Endothelial cell of umbilical vein (primary cell): Measurements from ENCODE around the gene REM2. TPM values are rescaled to one million over a fixed set of nuclear protein-coding genes. Genes with fewer than 3 reads are reported as not detected.

Experiments
- BruUV-seq: library from RNA; stranded (reverse); fragments of 400-500 nt; replicated peaks from 2 replicates; lab custom pipeline; 2021; lab: Mats Ljungman, UMichigan
- CTCF ChIA-PET: fragments of 300-600, 350-600 bp; sonication (Branson Sonifier 250); formaldehyde crosslinking; loops from one replicate; lab custom pipeline; 2021; ENCODE audit warnings: antibody characterized with exemption, inconsistent platforms; lab: Charles Lee
- POLR2A ChIA-PET: fragments of 300-600, 350-600 bp; sonication (Branson Sonifier 250); formaldehyde crosslinking; loops from one replicate; lab custom pipeline; 2021; ENCODE audit warnings: antibody characterized with exemption, inconsistent platforms; lab: Charles Lee
- DNase-seq: peaks from one replicate; pipeline ENCODE4 v3.0.0-alpha.2; 2011; ENCODE audit warnings: low read depth, low spot score
- FAIRE-seq: peaks from 2 replicates; lab custom pipeline; 2011; peaks lifted over from hg19 to GRCh38; lab: Jason Lieb, UNC
- H2AFZ ChIP-seq: 2 replicates; pipeline ENCODE4 v1.6.0; 2012; ENCODE audit warnings: low read depth, low read length, control low read depth, inconsistent platforms
- H3K27ac ChIP-seq: 2 replicates; pipeline ENCODE4 v1.5.1; 2011; ENCODE audit warnings: low read depth, mild to moderate bottlenecking, control low read depth, low read length, moderate library complexity; ENCODE audit not compliant: insufficient read depth
- H3K27me3 ChIP-seq, 2 experiments: 2 replicates each; pipeline versions ENCODE4 v1.6.0 to v1.6.1; 2011; ENCODE audit warnings: low read length in 2 of 2, mixed read lengths in 1 of 2; ENCODE audit not compliant: control insufficient read depth in 2 of 2, insufficient read depth in 2 of 2
- H3K36me3 ChIP-seq, 2 experiments: 2 replicates in 1 of 2; 3 replicates in 1 of 2; pipeline ENCODE4 v1.5.1; 2011; ENCODE audit warnings: low read length in 2 of 2, mild to moderate bottlenecking in 1 of 2, moderate library complexity in 1 of 2; ENCODE audit not compliant: control insufficient read depth in 2 of 2, insufficient read depth in 2 of 2; ENCODE audit errors: extremely low read depth in 1 of 2
- H3K4me1 ChIP-seq: 3 replicates; pipeline ENCODE4 v1.5.1; 2011; ENCODE audit warnings: mild to moderate bottlenecking, low read length; ENCODE audit not compliant: control insufficient read depth, insufficient read depth; ENCODE audit errors: extremely low read depth
- H3K4me2 ChIP-seq: 2 replicates; pipeline ENCODE4 v1.6.1; 2011; ENCODE audit warnings: low read length, control low read depth, mixed read lengths; ENCODE audit not compliant: insufficient read depth
- H3K4me3 ChIP-seq, 3 experiments: fragments of 200-600 bp in 1 of 3; sonication (generic), shearing (Covaris generic) in 1 of 3; replicated peaks in 1 of 3; 2 replicates each; pipeline ENCODE4 v1.5.1; 2011 to 2016; ENCODE audit warnings: control low read depth in 3 of 3, low read length in 3 of 3, mild to moderate bottlenecking in 2 of 3, inconsistent platforms in 1 of 3, low read depth in 1 of 3, moderate library complexity in 1 of 3; ENCODE audit not compliant: insufficient read depth in 1 of 3
- H3K79me2 ChIP-seq: 2 replicates; pipeline ENCODE4 v1.6.0; 2012; ENCODE audit warnings: low read length, inconsistent platforms; ENCODE audit not compliant: control insufficient read depth, insufficient read depth
- H3K9ac ChIP-seq: replicated peaks from 2 replicates; pipeline ENCODE3; 2011; ENCODE audit warnings: low read length, control low read depth; ENCODE audit not compliant: insufficient read depth; ENCODE audit errors: extremely low read depth
- H3K9me1 ChIP-seq: replicated peaks from 3 replicates; pipeline ENCODE4 v1.6.0; 2011; ENCODE audit warnings: mild to moderate bottlenecking, low read length; ENCODE audit not compliant: control insufficient read depth, insufficient read depth; ENCODE audit errors: extremely low read depth
- H3K9me3 ChIP-seq: replicated peaks from 2 replicates; pipeline ENCODE4 v1.5.1; 2012; ENCODE audit warnings: low read length, inconsistent platforms; ENCODE audit not compliant: control insufficient read depth, insufficient read depth
- H4K20me1 ChIP-seq: replicated peaks from 2 replicates; pipeline ENCODE3; 2011; ENCODE audit warnings: mild to moderate bottlenecking, low read length; ENCODE audit not compliant: control insufficient read depth, insufficient read depth; ENCODE audit errors: extremely low read depth
- EZH2 ChIP-seq: IDR thresholded peaks from 2 replicates; pipeline ENCODE4 v1.6.1; 2012; ENCODE audit warnings: borderline replicate concordance, low read depth, mild to moderate bottlenecking, moderate library complexity, low read length, inconsistent platforms; ENCODE audit not compliant: severe bottlenecking
- FOS ChIP-seq: IDR thresholded peaks from 2 replicates; pipeline ENCODE4 v1.6.1; 2011; ENCODE audit warnings: mild to moderate bottlenecking, low read length, moderate library complexity, borderline replicate concordance; ENCODE audit not compliant: insufficient read depth
- GATA2 ChIP-seq: IDR thresholded peaks from 2 replicates; pipeline ENCODE4 v1.7.0; 2011; ENCODE audit warnings: low read depth, mild to moderate bottlenecking, moderate library complexity, mixed read lengths, low read length; ENCODE audit not compliant: insufficient read length, insufficient read depth
- POLR2A ChIP-seq: IDR thresholded peaks from 2 replicates; pipeline ENCODE4 v1.6.1; 2012; ENCODE audit warnings: low read depth, mild to moderate bottlenecking, control low read depth, low read length
- POLR2AphosphoS5 ChIP-seq: IDR thresholded peaks from 2 replicates; pipeline ENCODE4 v1.6.1; 2012; ENCODE audit warnings: low read depth, mild to moderate bottlenecking, control low read depth, low read length, moderate library complexity; ENCODE audit not compliant: insufficient read depth
- dilution Hi-C: fragments of 300-500 bp; cut with MboI; formaldehyde crosslinking; loops from one replicate; pipeline ENCODE4 v1.15.0; 2019; ENCODE audit warnings: low sequenced_read_pairs; ENCODE audit not compliant: extremely low pct_ligation_motif_present
- intact Hi-C: fragments of 100-400 bp; cut with micrococcal nuclease; formaldehyde crosslinking; loops from one replicate; pipeline ENCODE4 v1.10.0; 2022
- polyA plus RNA-seq, 4 experiments: library from polyadenylated mRNA; depleted of rRNA in 3 of 4; stranded (reverse) in 3 of 4; unstranded in 1 of 4; fragments of >200 nt; gene quantifications; 2 replicates each; pipeline versions ENCODE4 v1.2.1 to v1.2.3, GENCODE V29; 2011 to 2012; ENCODE audit warnings: missing spikeins in 1 of 4
- total RNA-seq: library from RNA; stranded (reverse); gene quantifications from 2 replicates; pipeline ENCODE4 v1.2.3, GENCODE V29; 2021
- TF ChIP-seq, protein P1 (sequence below), 2 donors: IDR thresholded peaks; 1 replicate in 1 of 2; 2 replicates in 1 of 2; pipeline ENCODE4 v1.5.1; 2011; ENCODE audit warnings: low read length in 2 of 2, mild to moderate bottlenecking in 2 of 2, moderate library complexity in 2 of 2, control low read depth in 1 of 2, inconsistent platforms in 1 of 2, low read depth in 1 of 2; ENCODE audit not compliant: insufficient read depth in 1 of 2; ENCODE audit errors: extremely low read depth in 1 of 2

Gene REM2
- total and polyA plus RNA-seq, 2 donors (not counting 3 experiments of a cell fraction or from before 2014, with no cell fraction given): 0.33 TPM; not detected in 1

DNA sequence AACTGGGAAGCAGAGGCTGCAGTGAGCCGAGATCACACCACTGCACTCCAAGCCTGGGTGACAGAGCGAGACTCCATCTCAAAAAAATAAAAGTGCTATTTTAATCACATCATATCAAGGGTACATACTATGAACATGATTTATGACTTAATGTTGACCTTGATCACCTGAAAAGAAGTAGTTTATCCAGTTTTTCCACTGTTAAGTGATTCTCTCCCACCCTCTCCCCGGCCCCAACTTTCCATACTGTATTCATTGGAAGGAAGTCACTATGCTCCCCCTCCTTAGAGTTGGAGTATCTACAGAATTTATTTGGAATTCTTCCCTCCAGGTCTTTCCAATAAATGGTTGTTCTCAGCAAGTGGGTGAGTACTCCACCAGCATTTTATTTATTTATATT, 49.1 kb downstream of the REM2 start:
- TF ChIP-seq, protein P1, sequence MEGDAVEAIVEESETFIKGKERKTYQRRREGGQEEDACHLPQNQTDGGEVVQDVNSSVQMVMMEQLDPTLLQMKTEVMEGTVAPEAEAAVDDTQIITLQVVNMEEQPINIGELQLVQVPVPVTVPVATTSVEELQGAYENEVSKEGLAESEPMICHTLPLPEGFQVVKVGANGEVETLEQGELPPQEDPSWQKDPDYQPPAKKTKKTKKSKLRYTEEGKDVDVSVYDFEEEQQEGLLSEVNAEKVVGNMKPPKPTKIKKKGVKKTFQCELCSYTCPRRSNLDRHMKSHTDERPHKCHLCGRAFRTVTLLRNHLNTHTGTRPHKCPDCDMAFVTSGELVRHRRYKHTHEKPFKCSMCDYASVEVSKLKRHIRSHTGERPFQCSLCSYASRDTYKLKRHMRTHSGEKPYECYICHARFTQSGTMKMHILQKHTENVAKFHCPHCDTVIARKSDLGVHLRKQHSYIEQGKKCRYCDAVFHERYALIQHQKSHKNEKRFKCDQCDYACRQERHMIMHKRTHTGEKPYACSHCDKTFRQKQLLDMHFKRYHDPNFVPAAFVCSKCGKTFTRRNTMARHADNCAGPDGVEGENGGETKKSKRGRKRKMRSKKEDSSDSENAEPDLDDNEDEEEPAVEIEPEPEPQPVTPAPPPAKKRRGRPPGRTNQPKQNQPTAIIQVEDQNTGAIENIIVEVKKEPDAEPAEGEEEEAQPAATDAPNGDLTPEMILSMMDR (IDR thresholded peaks at IDR 0.05; ENCODE audit: extremely low read depth in 1 of 2, insufficient read depth in 1 of 2, low read depth in 1 of 2, low read length in 2 of 2): no peak
- no peak for TF ChIP-seq FOS
- no peak for TF ChIP-seq POLR2AphosphoS5
- TF ChIP-seq GATA2: no peak
- TF ChIP-seq EZH2: no peak
- TF ChIP-seq POLR2A: no peak
- H3K9me1 ChIP-seq: no peaks in the 10 kb centered on the region
- FAIRE-seq (no peak), DNase-seq (no peak)
- no peaks in the 10 kb centered on the region for H3K36me3 ChIP-seq
- intact Hi-C loops: loop anchor here (5.0 kb wide), 1 partner anchor 1180 kb away; the partner anchor contains the start of genes DCAF11 and NRL
- no peaks in the 10 kb centered on the region for H3K27me3 ChIP-seq
- dilution Hi-C loops: no loop called here
- no peak overlapping the region for H3K27ac ChIP-seq
- ChIA-PET POLR2A (no interaction called here), CTCF (interaction anchor here (1.3 kb wide), 1 partner anchor 137 kb away, joined by 3 read pairs; no protein-coding TSS in a partner anchor)
- H3K4me2 ChIP-seq: no peak overlapping the region
- H3K4me3 ChIP-seq: no peak overlapping the region
- no peak overlapping the region for H2AFZ ChIP-seq
- H3K9ac ChIP-seq: no peak overlapping the region
- peaks cover 16% of the 10 kb centered on the region for H3K79me2 ChIP-seq
- H3K4me1 ChIP-seq: peaks cover 16% of the 10 kb centered on the region
- no peaks in the 10 kb centered on the region for H3K9me3 ChIP-seq
- BruUV-seq: no TSS peak
- H4K20me1 ChIP-seq: no peaks in the 10 kb centered on the region

DNA sequence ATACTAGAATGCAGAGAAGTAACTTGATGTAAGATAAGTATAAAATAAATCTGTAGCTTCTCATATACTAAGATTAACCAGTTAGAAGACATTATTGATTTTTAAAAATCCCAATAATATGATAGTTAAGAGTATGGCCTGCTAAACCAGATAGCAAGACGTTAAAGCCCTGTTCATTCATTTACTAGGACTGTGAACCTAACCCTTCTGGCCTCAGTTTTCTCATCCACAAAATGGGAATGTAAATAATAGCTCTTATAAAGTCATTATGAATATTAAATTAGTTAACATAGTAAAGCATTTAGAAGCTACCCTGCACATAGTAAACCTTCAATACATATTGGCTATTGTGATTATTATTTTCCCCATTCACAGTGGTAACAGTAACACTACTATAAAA, 52.1 kb downstream of the REM2 start:
- H3K27me3 ChIP-seq: no peaks in the 10 kb centered on the region
- no peaks in the 10 kb centered on the region for H3K36me3 ChIP-seq
- BruUV-seq: no TSS peak
- H4K20me1 ChIP-seq: no peaks in the 10 kb centered on the region
- no peaks in the 10 kb centered on the region for H3K79me2 ChIP-seq
- ChIA-PET POLR2A (no interaction called here), CTCF (interaction anchor here (0.6 to 2.2 kb wide), 3 partner anchors 21 to 51 kb away, joined by 3 to 5 read pairs (median 3); partner anchors contain the start of gene HAUS4)
- DNase-seq: no peak
- no peak overlapping the region for H2AFZ ChIP-seq
- no peak overlapping the region for H3K4me3 ChIP-seq
- H3K9me3 ChIP-seq: no peaks in the 10 kb centered on the region
- no peak overlapping the region for H3K27ac ChIP-seq
- TF ChIP-seq POLR2AphosphoS5: no peak
- no peak for TF ChIP-seq FOS
- TF ChIP-seq, protein P1 (IDR thresholded peaks at IDR 0.05; ENCODE audit: extremely low read depth in 1 of 2, insufficient read depth in 1 of 2, low read depth in 1 of 2, low read length in 2 of 2): no peak
- FAIRE-seq: no peak
- dilution Hi-C loops: no loop called here
- H3K9ac ChIP-seq: no peak overlapping the region
- H3K4me1 ChIP-seq: peaks cover 2% of the 10 kb centered on the region
- no peaks in the 10 kb centered on the region for H3K9me1 ChIP-seq
- no peak overlapping the region for H3K4me2 ChIP-seq
- intact Hi-C loops: no loop called here
